WTC11 (cell line): ENCODE results near the gene PDXK. TPM values are rescaled to one million over a fixed set of nuclear protein-coding genes. Genes with fewer than 3 reads are reported as not detected.

Source experiments
- ATAC-seq: fragments of 200-7000 bp; cut with Tn5 transposase; 2 replicates; pipeline ENCODE4 v1.10.0; 2021; ENCODE audit warnings: mild to moderate bottlenecking, moderate library complexity
- CTCF ChIA-PET: fragments of 300-600 bp; sonication (Branson Sonifier 250); formaldehyde crosslinking; loops from one replicate; lab custom pipeline; 2021; ENCODE audit warnings: antibody characterized with exemption; lab: Charles Lee
- POLR2A ChIA-PET: fragments of 350-600 bp; sonication (Branson Sonifier 250); formaldehyde crosslinking; loops from one replicate; lab custom pipeline; 2021; ENCODE audit warnings: antibody characterized with exemption; lab: Charles Lee
- DNase-seq: peaks from one replicate; pipeline ENCODE4 v3.0.0; 2021; ENCODE audit warnings: low spot score
- H3K27ac Mint-ChIP-seq: 2 replicates; pipeline ENCODE4 v1.8.0; 2021; ENCODE audit warnings: mixed read lengths
- H3K27me3 Mint-ChIP-seq: 2 replicates; pipeline ENCODE4 v1.8.0; 2021; ENCODE audit warnings: low read depth, mild to moderate bottlenecking, moderate library complexity, mixed read lengths
- H3K36me3 Mint-ChIP-seq: 2 replicates; pipeline ENCODE4 v1.8.0; 2021; ENCODE audit warnings: mixed read lengths
- H3K4me1 Mint-ChIP-seq: 2 replicates; pipeline ENCODE4 v1.8.0; 2022; ENCODE audit warnings: mixed read lengths
- H3K4me3 Mint-ChIP-seq: 2 replicates; pipeline ENCODE4 v1.8.0; 2021; ENCODE audit warnings: mild to moderate bottlenecking, moderate library complexity, mixed read lengths
- H3K9me3 Mint-ChIP-seq: 2 replicates; pipeline ENCODE4 v1.8.0; 2021; ENCODE audit warnings: mixed read lengths
- ATF1 ChIP-seq: sonication (generic); formaldehyde crosslinking; IDR thresholded peaks from 2 replicates; pipeline ENCODE4 v1.8.1; 2023; ENCODE audit warnings: mild to moderate bottlenecking, moderate library complexity, missing genetic modification reagents
- CREB1 ChIP-seq: sonication (generic); formaldehyde crosslinking; IDR thresholded peaks from 2 replicates; pipeline ENCODE4 v1.8.0; 2023; ENCODE audit warnings: mild to moderate bottlenecking, missing genetic modification reagents
- CREM ChIP-seq: sonication (generic); formaldehyde crosslinking; IDR thresholded peaks from 2 replicates; pipeline ENCODE4 v1.8.1; 2022; ENCODE audit warnings: mild to moderate bottlenecking, missing genetic modification reagents, moderate library complexity
- EMX1 ChIP-seq: fragments of 250-450 bp; sonication (Bioruptor Pico); IDR thresholded peaks from 2 replicates; pipeline ENCODE4 v1.8.0; 2021; ENCODE audit warnings: mild to moderate bottlenecking
- MYBL2 ChIP-seq: sonication (generic); formaldehyde crosslinking; IDR thresholded peaks from 2 replicates; pipeline ENCODE4 v1.8.1; 2023; ENCODE audit warnings: mild to moderate bottlenecking, moderate library complexity, missing genetic modification reagents
- NFATC4 ChIP-seq: fragments of 250-450 bp; sonication (Bioruptor Pico); IDR thresholded peaks from 2 replicates; pipeline ENCODE4 v1.9.0; 2021; ENCODE audit warnings: mild to moderate bottlenecking
- NFE2L1 ChIP-seq: sonication (generic); formaldehyde crosslinking; IDR thresholded peaks from 2 replicates; pipeline ENCODE4 v1.8.1; 2023; ENCODE audit warnings: missing genetic modification reagents
- NR1H2 ChIP-seq: sonication (generic); formaldehyde crosslinking; IDR thresholded peaks from 2 replicates; pipeline ENCODE4 v1.9.0; 2021; ENCODE audit warnings: mild to moderate bottlenecking, moderate library complexity, missing genetic modification reagents
- NR2C2 ChIP-seq: sonication (generic); formaldehyde crosslinking; IDR thresholded peaks from 2 replicates; pipeline ENCODE4 v1.8.0; 2022; ENCODE audit warnings: mild to moderate bottlenecking, missing genetic modification reagents
- TCF7 ChIP-seq: sonication (generic); formaldehyde crosslinking; IDR thresholded peaks from 2 replicates; pipeline ENCODE4 v1.8.0; 2022; ENCODE audit warnings: mild to moderate bottlenecking, low read depth, missing genetic modification reagents, moderate library complexity
- TP53 ChIP-seq: sonication (generic); formaldehyde crosslinking; IDR thresholded peaks from 2 replicates; pipeline ENCODE4 v1.8.1; 2023; ENCODE audit warnings: mild to moderate bottlenecking, missing genetic modification reagents
- ZNF138 ChIP-seq: sonication (generic); formaldehyde crosslinking; conservative IDR thresholded peaks from 2 replicates; pipeline ENCODE4 v1.8.1; 2022; ENCODE audit warnings: mild to moderate bottlenecking, moderate library complexity, missing genetic modification reagents
- ZNF263 ChIP-seq: sonication (generic); formaldehyde crosslinking; IDR thresholded peaks from 2 replicates; pipeline ENCODE4 v1.8.1; 2022; ENCODE audit warnings: low read depth, mild to moderate bottlenecking, moderate library complexity, missing genetic modification reagents
- ZNF416 ChIP-seq: fragments of 250-450 bp; sonication (Bioruptor Pico); IDR thresholded peaks from 2 replicates; pipeline ENCODE4 v1.9.0; 2021; ENCODE audit warnings: mild to moderate bottlenecking, inconsistent platforms
- total RNA-seq: library from RNA; stranded (reverse); gene quantifications from 3 replicates; pipeline ENCODE4 v1.2.3, GENCODE V29; 2021
- TF ChIP-seq, protein P1 (sequence below): fragments of 250-450 bp; sonication (Bioruptor Pico); IDR thresholded peaks from 2 replicates; pipeline ENCODE4 v1.9.0; 2021; ENCODE audit warnings: moderate library complexity, mild to moderate bottlenecking, inconsistent platforms, borderline replicate concordance
- TF ChIP-seq, protein P2 (sequence below): sonication (generic); formaldehyde crosslinking; IDR thresholded peaks from 2 replicates; pipeline ENCODE4 v1.8.1; 2023; ENCODE audit warnings: mild to moderate bottlenecking, missing genetic modification reagents
- TF ChIP-seq, protein P3 (sequence below): fragments of 250-450 bp; sonication (Bioruptor Pico); IDR thresholded peaks from 2 replicates; pipeline ENCODE4 v1.9.0; 2021; ENCODE audit warnings: mild to moderate bottlenecking, borderline replicate concordance
- TF ChIP-seq, protein P4 (sequence below): sonication (generic); formaldehyde crosslinking; IDR thresholded peaks from 2 replicates; pipeline ENCODE4 v1.8.1; 2023; ENCODE audit warnings: mild to moderate bottlenecking, missing genetic modification reagents, borderline replicate concordance
- TF ChIP-seq, protein P5 (sequence below): sonication (generic); formaldehyde crosslinking; IDR thresholded peaks from 2 replicates; pipeline ENCODE4 v1.8.1; 2023; ENCODE audit warnings: mild to moderate bottlenecking, missing genetic modification reagents, moderate library complexity

PDXK gene
- total RNA-seq, 1 experiment from 2014 or later: 120 TPM

DNA sequence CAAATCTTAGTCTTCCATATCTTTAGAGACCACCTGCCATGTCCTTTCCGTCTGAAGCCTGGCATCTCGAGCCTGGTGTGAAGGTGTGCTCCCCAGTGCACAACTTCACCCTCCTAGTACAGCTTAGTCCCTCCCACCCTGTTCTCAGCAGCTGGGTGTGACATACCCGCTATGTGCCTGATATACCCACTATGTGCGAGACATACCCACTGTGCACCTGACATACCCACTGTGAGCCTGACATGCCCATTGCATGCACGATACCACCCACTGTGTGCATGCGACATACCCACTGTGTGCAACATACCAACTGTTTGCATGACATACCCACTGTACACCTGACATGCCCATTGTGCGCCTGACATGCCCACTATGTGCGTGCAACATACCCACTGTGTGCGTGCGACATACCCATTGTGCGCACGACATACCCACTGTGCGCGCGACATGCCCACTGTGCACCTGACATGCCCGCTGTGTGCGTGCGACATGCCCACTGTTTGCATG, 67.4 kb downstream of the PDXK start:
- H3K9me3 Mint-ChIP-seq: no peaks in the 10 kb centered on the region
- no peak overlapping the region for H3K4me3 Mint-ChIP-seq
- CTCF ChIA-PET: no interaction called here
- DNase-seq (no peak), ATAC-seq (no peak)
- H3K27me3 Mint-ChIP-seq: no peaks in the 10 kb centered on the region
- H3K27ac Mint-ChIP-seq: no peak overlapping the region; the same call in 1 of the 2 replicates
- POLR2A ChIA-PET: no interaction called here
- no peak for TF ChIP-seq CREM
- TF ChIP-seq TCF7 (CRISPR knock-in tag): no peak
- TF ChIP-seq ZNF138 (CRISPR knock-in tag): no peak
- peaks cover 11% of the 10 kb centered on the region for H3K4me1 Mint-ChIP-seq
- H3K36me3 Mint-ChIP-seq: peaks cover 7% of the 10 kb centered on the region; the same call in 1 of the 2 replicates

DNA sequence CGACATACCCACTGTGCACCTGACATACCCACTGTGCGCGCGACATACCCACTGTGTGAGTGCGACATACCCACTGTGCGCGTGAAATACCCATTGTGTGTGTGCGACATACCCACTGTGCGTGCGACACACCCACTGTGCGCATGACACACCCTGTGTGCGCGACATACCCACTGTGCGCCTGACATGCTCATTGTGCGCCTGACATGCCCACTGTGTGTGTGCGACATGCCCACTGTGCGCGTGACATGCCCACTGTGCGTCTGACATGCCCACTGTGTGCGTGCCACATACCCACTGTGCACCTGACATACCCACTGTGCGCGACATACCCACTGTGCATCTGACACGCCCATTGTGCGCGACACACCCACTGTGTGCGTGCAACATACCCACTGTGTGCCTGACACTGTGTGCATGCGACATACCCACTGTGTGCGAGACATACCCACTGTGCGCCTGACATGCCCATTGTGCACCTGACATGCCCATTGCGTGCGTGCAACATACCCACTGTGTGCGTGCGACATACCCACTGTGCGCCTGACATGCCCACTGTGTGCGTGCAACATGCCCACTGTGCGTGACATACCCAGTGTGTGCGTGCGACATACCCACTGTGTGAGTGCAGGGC, 68.0 kb downstream of the PDXK start:
- TF ChIP-seq NR2C2 (CRISPR knock-in tag) (0 out of 2 replicates have a peak, but pooled peaks have one; percentile 46), NFE2L1 (CRISPR knock-in tag) (no peak), NR1H2 (CRISPR knock-in tag) (no peak), TP53 (CRISPR knock-in tag) (no peak), CREB1 (no peak)
- TF ChIP-seq, protein P1, sequence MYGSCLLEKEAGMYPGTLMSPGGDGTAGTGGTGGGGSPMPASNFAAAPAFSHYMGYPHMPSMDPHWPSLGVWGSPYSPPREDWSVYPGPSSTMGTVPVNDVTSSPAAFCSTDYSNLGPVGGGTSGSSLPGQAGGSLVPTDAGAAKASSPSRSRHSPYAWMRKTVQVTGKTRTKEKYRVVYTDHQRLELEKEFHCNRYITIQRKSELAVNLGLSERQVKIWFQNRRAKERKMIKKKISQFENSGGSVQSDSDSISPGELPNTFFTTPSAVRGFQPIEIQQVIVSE (CRISPR knock-in tag): no peak
- TF ChIP-seq, protein P2, sequence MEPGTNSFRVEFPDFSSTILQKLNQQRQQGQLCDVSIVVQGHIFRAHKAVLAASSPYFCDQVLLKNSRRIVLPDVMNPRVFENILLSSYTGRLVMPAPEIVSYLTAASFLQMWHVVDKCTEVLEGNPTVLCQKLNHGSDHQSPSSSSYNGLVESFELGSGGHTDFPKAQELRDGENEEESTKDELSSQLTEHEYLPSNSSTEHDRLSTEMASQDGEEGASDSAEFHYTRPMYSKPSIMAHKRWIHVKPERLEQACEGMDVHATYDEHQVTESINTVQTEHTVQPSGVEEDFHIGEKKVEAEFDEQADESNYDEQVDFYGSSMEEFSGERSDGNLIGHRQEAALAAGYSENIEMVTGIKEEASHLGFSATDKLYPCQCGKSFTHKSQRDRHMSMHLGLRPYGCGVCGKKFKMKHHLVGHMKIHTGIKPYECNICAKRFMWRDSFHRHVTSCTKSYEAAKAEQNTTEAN (CRISPR knock-in tag): peak; percentile 87
- ChIA-PET CTCF (no interaction called here), POLR2A (no interaction called here)
- no peak overlapping the region for H3K27ac Mint-ChIP-seq
- no peaks in the 10 kb centered on the region for H3K9me3 Mint-ChIP-seq
- H3K4me3 Mint-ChIP-seq: no peak overlapping the region
- no peak for DNase-seq
- peaks cover 11% of the 10 kb centered on the region for H3K4me1 Mint-ChIP-seq
- H3K27me3 Mint-ChIP-seq: no peaks in the 10 kb centered on the region
- no peak for ATAC-seq
- peaks cover 11% of the 10 kb centered on the region for H3K36me3 Mint-ChIP-seq

DNA sequence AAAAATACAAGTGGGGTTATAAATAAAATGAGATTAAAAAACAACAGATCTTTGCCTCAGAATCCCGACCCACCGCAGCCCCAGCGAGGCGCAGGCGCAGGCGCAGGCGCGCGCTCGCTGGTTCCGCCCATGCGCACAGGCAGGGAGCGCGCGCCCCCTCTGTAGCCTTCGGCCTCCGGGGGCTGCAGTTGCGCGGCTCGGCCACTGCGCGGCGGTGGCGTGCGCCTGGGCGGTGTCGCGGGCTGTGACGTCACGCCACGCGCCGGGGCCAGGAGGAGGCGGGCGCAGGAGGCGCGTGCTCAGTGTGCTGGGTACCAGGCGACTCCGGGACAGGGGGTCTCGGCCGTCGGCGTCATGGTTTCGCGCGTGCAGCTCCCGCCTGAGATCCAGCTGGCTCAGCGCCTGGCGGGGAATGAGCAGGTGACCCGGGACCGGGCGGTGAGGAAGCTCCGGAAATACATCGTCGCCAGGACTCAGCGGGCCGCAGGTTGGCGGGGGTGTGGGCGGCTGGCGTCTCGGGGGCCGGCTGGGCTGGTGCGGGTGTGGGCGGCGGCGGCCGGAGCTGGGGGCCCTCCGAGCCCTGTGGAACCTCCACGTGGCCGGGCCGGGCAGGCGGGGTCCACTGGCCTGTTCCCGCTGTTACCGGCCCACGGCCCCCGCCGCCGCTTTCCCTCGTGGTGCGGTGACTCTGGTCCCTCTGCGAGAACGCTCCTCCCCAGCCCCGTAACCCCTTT, 70.5 kb downstream of the PDXK start, which contains the start of gene RRP1:
Gene RRP1, plus strand, starts transcription at position 302 of the 734 bp plus-strand sequence. Its CDS starts 53 bp downstream, at position 355.
- H3K4me1 Mint-ChIP-seq: peaks cover 11% of the 10 kb centered on the region
- ATAC-seq (peak; percentile 94), DNase-seq (peak; percentile 90)
- ChIA-PET CTCF (interaction anchor here (0.6 to 2.8 kb wide), 23 partner anchors 9 to 190 kb away, joined by 3 to 34 read pairs (median 4); no protein-coding TSS in a partner anchor), POLR2A (interaction anchor here (0.7 to 0.8 kb wide), 2 partner anchors 49 to 88 kb away, joined by 3 read pairs; no protein-coding TSS in a partner anchor)
- peak within 1 kb of the TSS; percentile 95 for H3K27ac Mint-ChIP-seq
- H3K36me3 Mint-ChIP-seq: peaks cover 32% of the 10 kb centered on the region
- peak within 1 kb of the TSS; percentile 97 for H3K4me3 Mint-ChIP-seq
- no peaks in the 10 kb centered on the region for H3K27me3 Mint-ChIP-seq
- H3K9me3 Mint-ChIP-seq: no peaks in the 10 kb centered on the region
- 0 out of 2 replicates have a peak, but pooled peaks have one; percentile 16 for TF ChIP-seq ZNF416 (CRISPR knock-in tag)
- TF ChIP-seq, protein P3, sequence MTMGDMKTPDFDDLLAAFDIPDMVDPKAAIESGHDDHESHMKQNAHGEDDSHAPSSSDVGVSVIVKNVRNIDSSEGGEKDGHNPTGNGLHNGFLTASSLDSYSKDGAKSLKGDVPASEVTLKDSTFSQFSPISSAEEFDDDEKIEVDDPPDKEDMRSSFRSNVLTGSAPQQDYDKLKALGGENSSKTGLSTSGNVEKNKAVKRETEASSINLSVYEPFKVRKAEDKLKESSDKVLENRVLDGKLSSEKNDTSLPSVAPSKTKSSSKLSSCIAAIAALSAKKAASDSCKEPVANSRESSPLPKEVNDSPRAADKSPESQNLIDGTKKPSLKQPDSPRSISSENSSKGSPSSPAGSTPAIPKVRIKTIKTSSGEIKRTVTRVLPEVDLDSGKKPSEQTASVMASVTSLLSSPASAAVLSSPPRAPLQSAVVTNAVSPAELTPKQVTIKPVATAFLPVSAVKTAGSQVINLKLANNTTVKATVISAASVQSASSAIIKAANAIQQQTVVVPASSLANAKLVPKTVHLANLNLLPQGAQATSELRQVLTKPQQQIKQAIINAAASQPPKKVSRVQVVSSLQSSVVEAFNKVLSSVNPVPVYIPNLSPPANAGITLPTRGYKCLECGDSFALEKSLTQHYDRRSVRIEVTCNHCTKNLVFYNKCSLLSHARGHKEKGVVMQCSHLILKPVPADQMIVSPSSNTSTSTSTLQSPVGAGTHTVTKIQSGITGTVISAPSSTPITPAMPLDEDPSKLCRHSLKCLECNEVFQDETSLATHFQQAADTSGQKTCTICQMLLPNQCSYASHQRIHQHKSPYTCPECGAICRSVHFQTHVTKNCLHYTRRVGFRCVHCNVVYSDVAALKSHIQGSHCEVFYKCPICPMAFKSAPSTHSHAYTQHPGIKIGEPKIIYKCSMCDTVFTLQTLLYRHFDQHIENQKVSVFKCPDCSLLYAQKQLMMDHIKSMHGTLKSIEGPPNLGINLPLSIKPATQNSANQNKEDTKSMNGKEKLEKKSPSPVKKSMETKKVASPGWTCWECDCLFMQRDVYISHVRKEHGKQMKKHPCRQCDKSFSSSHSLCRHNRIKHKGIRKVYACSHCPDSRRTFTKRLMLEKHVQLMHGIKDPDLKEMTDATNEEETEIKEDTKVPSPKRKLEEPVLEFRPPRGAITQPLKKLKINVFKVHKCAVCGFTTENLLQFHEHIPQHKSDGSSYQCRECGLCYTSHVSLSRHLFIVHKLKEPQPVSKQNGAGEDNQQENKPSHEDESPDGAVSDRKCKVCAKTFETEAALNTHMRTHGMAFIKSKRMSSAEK (CRISPR knock-in tag): no peak
- TF ChIP-seq NFATC4: no peak
- TF ChIP-seq ZNF263 (CRISPR knock-in tag): no peak
- peak; percentile 85 for TF ChIP-seq MYBL2 (CRISPR knock-in tag)
- no peak for TF ChIP-seq TCF7 (CRISPR knock-in tag)
- peak; percentile 97; the same call in 1 of the 2 replicates for TF ChIP-seq ATF1 (CRISPR knock-in tag)
- no peak for TF ChIP-seq NR2C2 (CRISPR knock-in tag)
- TF ChIP-seq, protein P4, sequence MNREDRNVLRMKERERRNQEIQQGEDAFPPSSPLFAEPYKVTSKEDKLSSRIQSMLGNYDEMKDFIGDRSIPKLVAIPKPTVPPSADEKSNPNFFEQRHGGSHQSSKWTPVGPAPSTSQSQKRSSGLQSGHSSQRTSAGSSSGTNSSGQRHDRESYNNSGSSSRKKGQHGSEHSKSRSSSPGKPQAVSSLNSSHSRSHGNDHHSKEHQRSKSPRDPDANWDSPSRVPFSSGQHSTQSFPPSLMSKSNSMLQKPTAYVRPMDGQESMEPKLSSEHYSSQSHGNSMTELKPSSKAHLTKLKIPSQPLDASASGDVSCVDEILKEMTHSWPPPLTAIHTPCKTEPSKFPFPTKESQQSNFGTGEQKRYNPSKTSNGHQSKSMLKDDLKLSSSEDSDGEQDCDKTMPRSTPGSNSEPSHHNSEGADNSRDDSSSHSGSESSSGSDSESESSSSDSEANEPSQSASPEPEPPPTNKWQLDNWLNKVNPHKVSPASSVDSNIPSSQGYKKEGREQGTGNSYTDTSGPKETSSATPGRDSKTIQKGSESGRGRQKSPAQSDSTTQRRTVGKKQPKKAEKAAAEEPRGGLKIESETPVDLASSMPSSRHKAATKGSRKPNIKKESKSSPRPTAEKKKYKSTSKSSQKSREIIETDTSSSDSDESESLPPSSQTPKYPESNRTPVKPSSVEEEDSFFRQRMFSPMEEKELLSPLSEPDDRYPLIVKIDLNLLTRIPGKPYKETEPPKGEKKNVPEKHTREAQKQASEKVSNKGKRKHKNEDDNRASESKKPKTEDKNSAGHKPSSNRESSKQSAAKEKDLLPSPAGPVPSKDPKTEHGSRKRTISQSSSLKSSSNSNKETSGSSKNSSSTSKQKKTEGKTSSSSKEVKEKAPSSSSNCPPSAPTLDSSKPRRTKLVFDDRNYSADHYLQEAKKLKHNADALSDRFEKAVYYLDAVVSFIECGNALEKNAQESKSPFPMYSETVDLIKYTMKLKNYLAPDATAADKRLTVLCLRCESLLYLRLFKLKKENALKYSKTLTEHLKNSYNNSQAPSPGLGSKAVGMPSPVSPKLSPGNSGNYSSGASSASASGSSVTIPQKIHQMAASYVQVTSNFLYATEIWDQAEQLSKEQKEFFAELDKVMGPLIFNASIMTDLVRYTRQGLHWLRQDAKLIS (CRISPR knock-in tag): no peak
- TF ChIP-seq EMX1 (CRISPR knock-in tag): no peak
- TF ChIP-seq, protein P5, sequence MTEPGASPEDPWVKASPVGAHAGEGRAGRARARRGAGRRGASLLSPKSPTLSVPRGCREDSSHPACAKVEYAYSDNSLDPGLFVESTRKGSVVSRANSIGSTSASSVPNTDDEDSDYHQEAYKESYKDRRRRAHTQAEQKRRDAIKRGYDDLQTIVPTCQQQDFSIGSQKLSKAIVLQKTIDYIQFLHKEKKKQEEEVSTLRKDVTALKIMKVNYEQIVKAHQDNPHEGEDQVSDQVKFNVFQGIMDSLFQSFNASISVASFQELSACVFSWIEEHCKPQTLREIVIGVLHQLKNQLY (CRISPR knock-in tag): peak; percentile 96
